IMR-90 (cell line): Measurements from ENCODE around the gene ARMH3. TPM values are rescaled to one million over a fixed set of nuclear protein-coding genes. Genes with fewer than 3 reads are reported as not detected.

Source experiments
- ATAC-seq: fragments of 200-7000 bp; cut with Tn5 transposase; 2 replicates; pipeline ENCODE4 v1.9.1; 2020; ENCODE audit warnings: low read depth, mild to moderate bottlenecking, moderate library complexity
- BruUV-seq: library from RNA; stranded (reverse); fragments of 400-500 nt; replicated peaks from 2 replicates; lab custom pipeline; 2021; lab: Mats Ljungman, UMichigan
- CTCF ChIA-PET: fragments of 300-600 bp; formaldehyde crosslinking; extraction: SDS; loops from one replicate; lab custom pipeline; 2021; ENCODE audit warnings: antibody characterized with exemption; lab: Yijun Ruan, JAX
- POLR2A ChIA-PET: fragments of 300-600 bp; sonication (Branson Sonifier 250); formaldehyde crosslinking; loops from one replicate; lab custom pipeline; 2022; ENCODE audit warnings: antibody characterized with exemption; ENCODE audit not compliant: unreplicated experiment; lab: Charles Lee
- DNase-seq: peaks from one replicate; pipeline ENCODE4 v3.0.0; 2013
- H2AFZ ChIP-seq: replicated peaks from 2 replicates; pipeline ENCODE3; 2013; ENCODE audit warnings: low read length, mild to moderate bottlenecking; ENCODE audit not compliant: poor library complexity
- H2AK5ac ChIP-seq: 2 replicates; pipeline ENCODE4 v1.6.1; 2013; ENCODE audit warnings: low read depth, low read length, inconsistent platforms
- H2AK9ac ChIP-seq: replicated peaks from 2 replicates; pipeline ENCODE3; 2013; ENCODE audit warnings: mild to moderate bottlenecking, low read depth, low read length, moderate library complexity; ENCODE audit not compliant: poor library complexity
- H2BK120ac ChIP-seq: 2 replicates; pipeline ENCODE4 v1.6.1; 2013; ENCODE audit warnings: low read depth, low read length, inconsistent platforms
- H2BK15ac ChIP-seq: 3 replicates; pipeline ENCODE4 v1.6.1; 2013; ENCODE audit warnings: low read depth, low read length, inconsistent platforms
- H2BK20ac ChIP-seq: 2 replicates; pipeline ENCODE4 v1.6.1; 2013; ENCODE audit warnings: low read depth, mild to moderate bottlenecking, inconsistent platforms, low read length, moderate library complexity
- H2BK5ac ChIP-seq: 2 replicates; pipeline ENCODE4 v1.6.1; 2013; ENCODE audit warnings: mild to moderate bottlenecking, low read depth, low read length, inconsistent platforms; ENCODE audit not compliant: poor library complexity, severe bottlenecking
- H3K14ac ChIP-seq: replicated peaks from 2 replicates; pipeline ENCODE4 v1.6.1; 2013; ENCODE audit warnings: low read depth, low read length, inconsistent platforms
- H3K18ac ChIP-seq: 2 replicates; pipeline ENCODE4 v1.6.1; 2013; ENCODE audit warnings: low read depth, low read length, control low read depth
- H3K23ac ChIP-seq: 2 replicates; pipeline ENCODE4 v1.6.1; 2013; ENCODE audit warnings: low read depth, low read length, inconsistent platforms
- H3K27ac ChIP-seq: 2 replicates; pipeline ENCODE4 v1.5.1; 2013; ENCODE audit warnings: mild to moderate bottlenecking, control low read depth, low read length; ENCODE audit not compliant: insufficient read depth
- H3K27me3 ChIP-seq: 2 replicates; pipeline ENCODE4 v1.6.1; 2013; ENCODE audit warnings: low read length; ENCODE audit not compliant: control insufficient read depth, insufficient read depth
- H3K36me3 ChIP-seq: 2 replicates; pipeline ENCODE4 v1.6.1; 2013; ENCODE audit warnings: low read length, mixed read lengths; ENCODE audit not compliant: control insufficient read depth, insufficient read depth
- H3K4ac ChIP-seq: 2 replicates; pipeline ENCODE4 v1.6.1; 2013; ENCODE audit warnings: low read depth, low read length, inconsistent platforms
- H3K4me1 ChIP-seq: 2 replicates; pipeline ENCODE4 v1.6.1; 2013; ENCODE audit warnings: low read length, mixed read lengths; ENCODE audit not compliant: control insufficient read depth, insufficient read depth
- H3K4me2 ChIP-seq: 2 replicates; pipeline ENCODE4 v1.6.1; 2013; ENCODE audit warnings: low read depth, mild to moderate bottlenecking, control low read depth, low read length, moderate library complexity
- H3K4me3 ChIP-seq: 2 replicates; pipeline ENCODE4 v1.5.1; 2013; ENCODE audit warnings: low read depth, mild to moderate bottlenecking, control low read depth, low read length, moderate library complexity; ENCODE audit not compliant: insufficient read depth
- H3K56ac ChIP-seq: 2 replicates; pipeline ENCODE4 v1.6.1; 2013; ENCODE audit warnings: low read length, inconsistent platforms; ENCODE audit not compliant: insufficient read depth; ENCODE audit errors: extremely low read depth
- H3K79me1 ChIP-seq, 2 experiments: 2 replicates each; pipeline ENCODE4 v1.6.1; 2013; ENCODE audit warnings: low read length in 2 of 2, inconsistent platforms in 1 of 2, low read depth in 1 of 2
- H3K9ac ChIP-seq: 2 replicates; pipeline ENCODE4 v1.6.1; 2013; ENCODE audit warnings: low read depth, low read length, control low read depth
- H3K9me1 ChIP-seq: 2 replicates; pipeline ENCODE4 v1.6.1; 2013; ENCODE audit warnings: low read length, inconsistent platforms; ENCODE audit not compliant: insufficient read depth
- H3K9me3 ChIP-seq: 2 replicates; pipeline ENCODE4 v1.6.1; 2013; ENCODE audit warnings: low read length; ENCODE audit not compliant: control insufficient read depth, insufficient read depth
- H4K20me1 ChIP-seq: 2 replicates; pipeline ENCODE4 v1.6.1; 2013; ENCODE audit warnings: low read length, inconsistent platforms; ENCODE audit not compliant: insufficient read depth
- H4K5ac ChIP-seq: 2 replicates; pipeline ENCODE4 v1.6.1; 2013; ENCODE audit warnings: mild to moderate bottlenecking, low read depth, low read length, control low read depth
- H4K8ac ChIP-seq, 2 experiments: 2 replicates each; pipeline ENCODE4 v1.6.1; 2013; ENCODE audit warnings: low read depth in 2 of 2, low read length in 2 of 2, control low read depth in 1 of 2, inconsistent platforms in 1 of 2
- H4K91ac ChIP-seq: 2 replicates; pipeline ENCODE4 v1.6.1; 2013; ENCODE audit warnings: low read depth, low read length, inconsistent platforms; ENCODE audit not compliant: insufficient read depth
- BHLHE40 ChIP-seq: fragments of 150-350 bp; IDR thresholded peaks from 2 replicates; pipeline ENCODE4 v1.6.1; 2016; ENCODE audit warnings: mild to moderate bottlenecking, low read depth, low read length
- CEBPB ChIP-seq: IDR thresholded peaks from 2 replicates; pipeline ENCODE4 v1.6.1; 2012; ENCODE audit warnings: low read depth, low read length, improper control_type of control experiment
- ELK1 ChIP-seq: fragments of 150-350 bp; IDR thresholded peaks from 2 replicates; pipeline ENCODE4 v1.6.1; 2016; ENCODE audit warnings: low read depth, mild to moderate bottlenecking, low read length, moderate library complexity, borderline replicate concordance
- FOS ChIP-seq: fragments of 150-350 bp; IDR thresholded peaks from 2 replicates; pipeline ENCODE4 v1.6.1; 2016; ENCODE audit warnings: low read depth, low read length
- MAFK ChIP-seq: IDR thresholded peaks from 2 replicates; pipeline ENCODE4 v1.6.1; 2012; ENCODE audit warnings: low read depth, low read length, improper control_type of control experiment
- MAZ ChIP-seq: IDR thresholded peaks from 2 replicates; pipeline ENCODE4 v1.6.1; 2012; ENCODE audit warnings: low read depth, mild to moderate bottlenecking, low read length, improper control_type of control experiment, moderate library complexity, borderline replicate concordance
- MXI1 ChIP-seq: IDR thresholded peaks from 2 replicates; pipeline ENCODE4 v1.6.1; 2012; ENCODE audit warnings: low read depth, mild to moderate bottlenecking, low read length, moderate library complexity, borderline replicate concordance
- NFE2L2 ChIP-seq: fragments of 150-350 bp; IDR thresholded peaks from 2 replicates; pipeline ENCODE4 v1.6.1; 2016; ENCODE audit warnings: low read depth, mild to moderate bottlenecking, low read length
- RAD21 ChIP-seq: IDR thresholded peaks from 2 replicates; pipeline ENCODE4 v1.6.1; 2012; ENCODE audit warnings: low read length, improper control_type of control experiment
- RCOR1 ChIP-seq: IDR thresholded peaks from 2 replicates; pipeline ENCODE4 v1.6.1; 2012; ENCODE audit warnings: mild to moderate bottlenecking, low read length, improper control_type of control experiment; ENCODE audit not compliant: insufficient replicate concordance
- SMC3 ChIP-seq: fragments of 150-350 bp; IDR thresholded peaks from 2 replicates; pipeline ENCODE4 v1.6.1; 2016; ENCODE audit warnings: low read depth, mild to moderate bottlenecking, antibody characterized with exemption, low read length, moderate library complexity
- USF2 ChIP-seq: fragments of 150-350 bp; IDR thresholded peaks from 2 replicates; pipeline ENCODE4 v1.6.1; 2017; ENCODE audit warnings: mild to moderate bottlenecking, antibody characterized with exemption, low read length, low read depth
- WGBS, 2 experiments: methylation state at CpG; one replicate each; pipeline versions ENCODE4 v1.1.5 to v1.1.7; 2013; ENCODE audit warnings: missing lambda C conversion rate in 2 of 2; ENCODE audit not compliant: insufficient read length in 1 of 2; ENCODE audit errors: extremely low coverage in 2 of 2; 5-methylcytosine and 5-hydroxymethylcytosine counted together
- dilution Hi-C: fragments of 300-500 bp; cut with HindIII; formaldehyde crosslinking; loops from one replicate; pipeline ENCODE4 v1.14.3; 2018; ENCODE audit warnings: low sequenced_read_pairs; ENCODE audit not compliant: unreplicated experiment
- in situ Hi-C: fragments of 300-500 bp; cut with MboI; formaldehyde crosslinking; loops from 3 replicates; pipeline ENCODE4 v1.14.3; 2019; ENCODE audit warnings: low sequenced_read_pairs, inconsistent platforms, mixed read lengths
- intact Hi-C: fragments of 100-400 bp; cut with micrococcal nuclease; formaldehyde crosslinking; loops from 2 replicates; pipeline ENCODE4 v1.10.0; 2022
- polyA plus RNA-seq, 3 experiments: library from polyadenylated mRNA; depleted of rRNA; stranded (reverse); fragments of >200 nt; gene quantifications; 2 replicates each; pipeline ENCODE4 v1.2.3, GENCODE V29; 2012; ENCODE audit warnings: low replicate concordance in 1 of 3
- total RNA-seq: library from RNA; depleted of rRNA; stranded (reverse); fragments of >200 nt; gene quantifications from 2 replicates; pipeline ENCODE4 v1.2.3, GENCODE V29; 2012

The ARMH3 gene
- total and polyA plus RNA-seq, 2 of the 4 experiments (the other 2 are of a cell fraction), result 12.1 to 13.1 TPM

- TF ChIP-seq SMC3 (no peak), NFE2L2 (no peak), FOS (no peak), RCOR1 (no peak), BHLHE40 (no peak), RAD21 (no peak), MAZ (no peak), USF2 (no peak), CEBPB (no peak), MXI1 (no peak), MAFK (no peak), ELK1 (no peak)
- Histone ChIP-seq H2BK120ac (no peak overlapping the region), H4K20me1 (peaks cover 9% of the 10 kb centered on the region), H3K9ac (no peak overlapping the region), H3K9me3 (no peaks in the 10 kb centered on the region), H3K4me1 (peaks cover 6% of the 10 kb centered on the region), H3K4me3 (no peak overlapping the region), H2BK5ac (no peak overlapping the region), H3K27me3 (no peaks in the 10 kb centered on the region), H4K5ac (no peak overlapping the region), H2AFZ (no peak overlapping the region), H3K36me3 (peaks cover 1% of the 10 kb centered on the region; the same call in 1 of the 2 replicates), H2AK9ac (no peak overlapping the region), H3K14ac (no peak overlapping the region), H2AK5ac (no peak overlapping the region), H3K4ac (no peak overlapping the region), H3K9me1 (no peaks in the 10 kb centered on the region), H3K56ac (no peak overlapping the region), H3K79me1 (0 out of 4 replicates have a peak, but pooled peaks cover 0 to 2% of the 10 kb centered on the region in 2 experiments), H3K4me2 (no peak overlapping the region), H4K8ac (no peak overlapping the region), H2BK20ac (no peak overlapping the region), H4K91ac (no peak overlapping the region), H3K23ac (no peak overlapping the region), H3K27ac (no peak overlapping the region), H2BK15ac (no peak overlapping the region), H3K18ac (no peak overlapping the region)
- dilution Hi-C loops (no loop called here), intact Hi-C loops (no loop called here), in situ Hi-C loops (no loop called here)
- DNase-seq, result no peak
- ATAC-seq, result no peak
- BruUV-seq, result no TSS peak
- WGBS, 2 experiments, result no CpG with 5 or more reads among the region's 7 CpGs
- POLR2A ChIA-PET, result no interaction called here
- CTCF ChIA-PET, result interaction anchor here (1.0 to 2.1 kb wide), 3 partner anchors 11 to 37 kb away, joined by 3 to 5 read pairs (median 3); no protein-coding TSS in a partner anchor
These were observed 153.7 kb downstream of the ARMH3 start for GRCh38 chr10:101902032-101902819.
